HEK293 (cell line): ENCODE measurements around the gene EEF1A2.

Experiments used
- CTCF ChIA-PET: fragments of 350-600 bp; formaldehyde crosslinking; extraction: SDS; loops from one replicate; lab custom pipeline; 2021; ENCODE audit warnings: antibody characterized with exemption; lab: Yijun Ruan, JAX
- POLR2A ChIA-PET: fragments of 300-600 bp; formaldehyde crosslinking; extraction: SDS; loops from one replicate; lab custom pipeline; 2020; ENCODE audit warnings: antibody characterized with exemption, inconsistent platforms; lab: Yijun Ruan, JAX
- H3K27ac ChIP-seq: fragments of 200-500 bp; sonication (Bioruptor generic); 2 replicates; pipeline ENCODE4 v1.5.1; 2014; ENCODE audit warnings: low read depth, low read length, control low read depth, inconsistent platforms; ENCODE audit errors: extremely low read depth
- H3K36me3 ChIP-seq, 2 experiments: fragments of 200-500 bp in 1 of 2; sonication (Bioruptor generic) in 1 of 2; 1 replicate in 1 of 2; 2 replicates in 1 of 2; pipeline ENCODE4 v1.5.1; 2014 to 2017; ENCODE audit warnings: inconsistent platforms in 2 of 2, low read length in 2 of 2; ENCODE audit not compliant: control insufficient read depth in 2 of 2, insufficient read depth in 1 of 2
- H3K4me1 ChIP-seq: fragments of 200-500 bp; sonication (Bioruptor generic); 2 replicates; pipeline ENCODE4 v1.5.1; 2014; ENCODE audit warnings: mild to moderate bottlenecking, low read length, inconsistent platforms; ENCODE audit not compliant: control insufficient read depth, insufficient read depth
- H3K4me3 ChIP-seq: 2 replicates; pipeline ENCODE4 v1.5.1; 2011; ENCODE audit warnings: low read depth, mild to moderate bottlenecking, control low read depth, low read length, moderate library complexity
- H3K9me3 ChIP-seq: fragments of 200-500 bp; sonication (Bioruptor generic); 2 replicates; pipeline ENCODE4 v1.5.1; 2014; ENCODE audit warnings: low read depth, low read length, inconsistent platforms; ENCODE audit not compliant: control insufficient read depth, insufficient read depth
- CTCF ChIP-seq: fragments of 450-650 bp; formaldehyde crosslinking; IDR thresholded peaks from 2 replicates; pipeline ENCODE4 v1.5.1; 2016; ENCODE audit warnings: missing biosample characterization, missing genetic modification characterization
- GLIS2 ChIP-seq: fragments of 450-650 bp; formaldehyde crosslinking; IDR thresholded peaks from 2 replicates; pipeline ENCODE4 v1.5.1; 2016; ENCODE audit warnings: missing biosample characterization, missing genetic modification characterization
- KLF8 ChIP-seq: fragments of 450-650 bp; formaldehyde crosslinking; IDR thresholded peaks from 2 replicates; pipeline ENCODE4 v1.5.1; 2016; ENCODE audit warnings: missing biosample characterization, missing genetic modification characterization
- ZBTB48 ChIP-seq: fragments of 450-650 bp; formaldehyde crosslinking; IDR thresholded peaks from 2 replicates; pipeline ENCODE4 v1.5.1; 2016; ENCODE audit warnings: missing biosample characterization, missing genetic modification characterization
- ZBTB8A ChIP-seq: fragments of 450-650 bp; formaldehyde crosslinking; IDR thresholded peaks from 2 replicates; pipeline ENCODE4 v1.5.1; 2016; ENCODE audit warnings: missing biosample characterization, missing genetic modification characterization
- ZIC2 ChIP-seq: fragments of 450-650 bp; formaldehyde crosslinking; IDR thresholded peaks from 2 replicates; pipeline ENCODE4 v1.5.1; 2016; ENCODE audit warnings: missing biosample characterization, missing genetic modification characterization
- ZNF155 ChIP-seq: fragments of 450-650 bp; formaldehyde crosslinking; IDR thresholded peaks from 2 replicates; pipeline ENCODE4 v1.5.1; 2016; ENCODE audit warnings: missing biosample characterization, missing genetic modification characterization
- ZNF211 ChIP-seq: fragments of 450-650 bp; formaldehyde crosslinking; IDR thresholded peaks from 2 replicates; pipeline ENCODE4 v1.5.1; 2016; ENCODE audit warnings: low read depth, missing biosample characterization, missing genetic modification characterization
- ZNF274 ChIP-seq, 2 experiments: fragments of 200-500 bp in 1 of 2; fragments of 450-650 bp in 1 of 2; sonication (Bioruptor generic) in 1 of 2; formaldehyde crosslinking in 1 of 2; IDR thresholded peaks; 2 replicates each; pipeline versions ENCODE4 v1.5.1 to v1.6.1; 2014 to 2016; ENCODE audit warnings: borderline replicate concordance in 1 of 2, inconsistent platforms in 1 of 2, low read length in 1 of 2, missing biosample characterization in 1 of 2, missing genetic modification characterization in 1 of 2
- ZNF292 ChIP-seq: fragments of 450-650 bp; formaldehyde crosslinking; IDR thresholded peaks from 2 replicates; pipeline ENCODE4 v1.5.1; 2016; ENCODE audit warnings: low read depth, missing biosample characterization, missing genetic modification characterization, borderline replicate concordance
- ZNF311 ChIP-seq: fragments of 450-650 bp; formaldehyde crosslinking; IDR thresholded peaks from 2 replicates; pipeline ENCODE4 v1.5.1; 2017; ENCODE audit warnings: missing biosample characterization, missing genetic modification characterization, borderline replicate concordance
- ZNF362 ChIP-seq: fragments of 450-650 bp; formaldehyde crosslinking; IDR thresholded peaks from 2 replicates; pipeline ENCODE4 v1.5.1; 2016; ENCODE audit warnings: missing biosample characterization, missing genetic modification characterization
- ZNF530 ChIP-seq: fragments of 450-650 bp; formaldehyde crosslinking; IDR thresholded peaks from 2 replicates; pipeline ENCODE4 v1.5.1; 2016; ENCODE audit warnings: low read depth, missing biosample characterization, missing genetic modification characterization
- ZNF639 ChIP-seq: fragments of 450-650 bp; formaldehyde crosslinking; IDR thresholded peaks from 2 replicates; pipeline ENCODE4 v1.5.1; 2016; ENCODE audit warnings: missing biosample characterization, missing genetic modification characterization
- ZNF792 ChIP-seq: fragments of 450-650 bp; formaldehyde crosslinking; IDR thresholded peaks from 2 replicates; pipeline ENCODE4 v1.5.1; 2016; ENCODE audit warnings: missing biosample characterization, missing genetic modification characterization
- TF ChIP-seq, protein P1 (sequence below): fragments of 450-650 bp; formaldehyde crosslinking; IDR thresholded peaks from 2 replicates; pipeline ENCODE4 v1.5.1; 2016; ENCODE audit warnings: missing biosample characterization, missing genetic modification characterization, low read depth
- TF ChIP-seq, protein P2 (sequence below): fragments of 450-650 bp; formaldehyde crosslinking; IDR thresholded peaks from 2 replicates; pipeline ENCODE4 v1.5.1; 2016; ENCODE audit warnings: missing biosample characterization, missing genetic modification characterization, borderline replicate concordance

The EEF1A2 gene

GRCh38 chr20:63469713-63470101, 29.2 kb downstream of the EEF1A2 start:
- Histone ChIP-seq H3K27ac (no peak overlapping the region), H3K36me3 (no peaks in the 10 kb centered on the region), H3K9me3 (no peaks in the 10 kb centered on the region), H3K4me1 (peaks cover 3% of the 10 kb centered on the region), H3K4me3 (no peak overlapping the region)
- POLR2A ChIA-PET, result no interaction called here
- CTCF ChIA-PET, result interaction anchor here (0.5 to 1.6 kb wide), 2 partner anchors 35 to 625 kb away, joined by 4 read pairs; no protein-coding TSS in a partner anchor
- TF ChIP-seq ZNF292 (tag by site-specific recombination), result no peak
- TF ChIP-seq GLIS2, result 0 out of 2 replicates have a peak, but pooled peaks have one; percentile 35

GRCh38 chr20:63469019-63469712, 29.7 kb downstream of the EEF1A2 start:
- H3K9me3 ChIP-seq, result no peaks in the 10 kb centered on the region
- no peaks in the 10 kb centered on the region for H3K36me3 ChIP-seq
- no peak overlapping the region for H3K27ac ChIP-seq
- no peak overlapping the region for H3K4me3 ChIP-seq
- ChIA-PET POLR2A (no interaction called here), CTCF (no interaction called here)
- TF ChIP-seq ZNF274 (IDR thresholded peaks at IDR 0.05; ENCODE audit: low read length) (no peak), ZNF274 (tag by site-specific recombination; IDR thresholded peaks at IDR 0.05; ENCODE audit: borderline replicate concordance) (no peak), ZNF639 (tag by site-specific recombination) (no peak), CTCF (tag by site-specific recombination) (no peak), ZIC2 (tag by site-specific recombination) (peak; percentile 23; the same call in 1 of the 2 replicates), ZBTB8A (tag by site-specific recombination) (0 out of 2 replicates have a peak, but pooled peaks have one; percentile 13), KLF8 (no peak)
- TF ChIP-seq, protein P1, sequence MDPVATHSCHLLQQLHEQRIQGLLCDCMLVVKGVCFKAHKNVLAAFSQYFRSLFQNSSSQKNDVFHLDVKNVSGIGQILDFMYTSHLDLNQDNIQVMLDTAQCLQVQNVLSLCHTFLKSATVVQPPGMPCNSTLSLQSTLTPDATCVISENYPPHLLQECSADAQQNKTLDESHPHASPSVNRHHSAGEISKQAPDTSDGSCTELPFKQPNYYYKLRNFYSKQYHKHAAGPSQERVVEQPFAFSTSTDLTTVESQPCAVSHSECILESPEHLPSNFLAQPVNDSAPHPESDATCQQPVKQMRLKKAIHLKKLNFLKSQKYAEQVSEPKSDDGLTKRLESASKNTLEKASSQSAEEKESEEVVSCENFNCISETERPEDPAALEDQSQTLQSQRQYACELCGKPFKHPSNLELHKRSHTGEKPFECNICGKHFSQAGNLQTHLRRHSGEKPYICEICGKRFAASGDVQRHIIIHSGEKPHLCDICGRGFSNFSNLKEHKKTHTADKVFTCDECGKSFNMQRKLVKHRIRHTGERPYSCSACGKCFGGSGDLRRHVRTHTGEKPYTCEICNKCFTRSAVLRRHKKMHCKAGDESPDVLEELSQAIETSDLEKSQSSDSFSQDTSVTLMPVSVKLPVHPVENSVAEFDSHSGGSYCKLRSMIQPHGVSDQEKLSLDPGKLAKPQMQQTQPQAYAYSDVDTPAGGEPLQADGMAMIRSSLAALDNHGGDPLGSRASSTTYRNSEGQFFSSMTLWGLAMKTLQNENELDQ (tag by site-specific recombination), result no peak
- H3K4me1 ChIP-seq, result no peaks in the 10 kb centered on the region; the same call in 1 of the 2 replicates

DNA sequence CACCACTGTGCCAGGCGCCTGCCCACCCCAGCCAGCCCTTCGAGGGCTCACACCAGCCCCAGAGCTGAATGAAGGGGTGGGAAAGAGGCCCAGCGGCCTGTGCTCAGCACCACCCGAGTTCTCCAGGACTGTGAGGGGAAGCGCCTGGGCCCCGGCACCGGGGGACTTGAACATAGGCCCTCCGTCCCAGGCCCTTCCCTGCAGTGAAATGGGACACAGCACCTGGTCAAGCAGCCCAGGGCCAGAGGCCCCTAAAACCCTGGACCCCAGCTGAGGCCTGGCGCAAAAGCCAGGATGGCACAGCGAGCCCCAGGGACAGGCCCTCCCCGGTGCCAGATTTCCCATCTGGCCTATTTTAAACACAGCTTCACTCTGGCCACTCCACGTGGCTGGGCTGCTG, 30.5 kb downstream of the EEF1A2 start:
- no peak overlapping the region for H3K4me3 ChIP-seq
- ChIA-PET CTCF (no interaction called here), POLR2A (no interaction called here)
- no peaks in the 10 kb centered on the region for H3K36me3 ChIP-seq
- no peak overlapping the region for H3K27ac ChIP-seq
- H3K4me1 ChIP-seq, result no peaks in the 10 kb centered on the region; the same call in 1 of the 2 replicates
- no peaks in the 10 kb centered on the region for H3K9me3 ChIP-seq
- TF ChIP-seq ZNF530 (tag by site-specific recombination), result no peak
- TF ChIP-seq, protein P2, sequence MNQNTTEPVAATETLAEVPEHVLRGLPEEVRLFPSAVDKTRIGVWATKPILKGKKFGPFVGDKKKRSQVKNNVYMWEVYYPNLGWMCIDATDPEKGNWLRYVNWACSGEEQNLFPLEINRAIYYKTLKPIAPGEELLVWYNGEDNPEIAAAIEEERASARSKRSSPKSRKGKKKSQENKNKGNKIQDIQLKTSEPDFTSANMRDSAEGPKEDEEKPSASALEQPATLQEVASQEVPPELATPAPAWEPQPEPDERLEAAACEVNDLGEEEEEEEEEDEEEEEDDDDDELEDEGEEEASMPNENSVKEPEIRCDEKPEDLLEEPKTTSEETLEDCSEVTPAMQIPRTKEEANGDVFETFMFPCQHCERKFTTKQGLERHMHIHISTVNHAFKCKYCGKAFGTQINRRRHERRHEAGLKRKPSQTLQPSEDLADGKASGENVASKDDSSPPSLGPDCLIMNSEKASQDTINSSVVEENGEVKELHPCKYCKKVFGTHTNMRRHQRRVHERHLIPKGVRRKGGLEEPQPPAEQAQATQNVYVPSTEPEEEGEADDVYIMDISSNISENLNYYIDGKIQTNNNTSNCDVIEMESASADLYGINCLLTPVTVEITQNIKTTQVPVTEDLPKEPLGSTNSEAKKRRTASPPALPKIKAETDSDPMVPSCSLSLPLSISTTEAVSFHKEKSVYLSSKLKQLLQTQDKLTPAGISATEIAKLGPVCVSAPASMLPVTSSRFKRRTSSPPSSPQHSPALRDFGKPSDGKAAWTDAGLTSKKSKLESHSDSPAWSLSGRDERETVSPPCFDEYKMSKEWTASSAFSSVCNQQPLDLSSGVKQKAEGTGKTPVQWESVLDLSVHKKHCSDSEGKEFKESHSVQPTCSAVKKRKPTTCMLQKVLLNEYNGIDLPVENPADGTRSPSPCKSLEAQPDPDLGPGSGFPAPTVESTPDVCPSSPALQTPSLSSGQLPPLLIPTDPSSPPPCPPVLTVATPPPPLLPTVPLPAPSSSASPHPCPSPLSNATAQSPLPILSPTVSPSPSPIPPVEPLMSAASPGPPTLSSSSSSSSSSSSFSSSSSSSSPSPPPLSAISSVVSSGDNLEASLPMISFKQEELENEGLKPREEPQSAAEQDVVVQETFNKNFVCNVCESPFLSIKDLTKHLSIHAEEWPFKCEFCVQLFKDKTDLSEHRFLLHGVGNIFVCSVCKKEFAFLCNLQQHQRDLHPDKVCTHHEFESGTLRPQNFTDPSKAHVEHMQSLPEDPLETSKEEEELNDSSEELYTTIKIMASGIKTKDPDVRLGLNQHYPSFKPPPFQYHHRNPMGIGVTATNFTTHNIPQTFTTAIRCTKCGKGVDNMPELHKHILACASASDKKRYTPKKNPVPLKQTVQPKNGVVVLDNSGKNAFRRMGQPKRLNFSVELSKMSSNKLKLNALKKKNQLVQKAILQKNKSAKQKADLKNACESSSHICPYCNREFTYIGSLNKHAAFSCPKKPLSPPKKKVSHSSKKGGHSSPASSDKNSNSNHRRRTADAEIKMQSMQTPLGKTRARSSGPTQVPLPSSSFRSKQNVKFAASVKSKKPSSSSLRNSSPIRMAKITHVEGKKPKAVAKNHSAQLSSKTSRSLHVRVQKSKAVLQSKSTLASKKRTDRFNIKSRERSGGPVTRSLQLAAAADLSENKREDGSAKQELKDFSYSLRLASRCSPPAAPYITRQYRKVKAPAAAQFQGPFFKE (tag by site-specific recombination), result no peak
- no peak for TF ChIP-seq ZNF362 (tag by site-specific recombination)
- no peak for TF ChIP-seq ZNF792 (tag by site-specific recombination)
- TF ChIP-seq ZNF155 (tag by site-specific recombination), result no peak
- no peak for TF ChIP-seq ZNF311 (tag by site-specific recombination)
- no peak for TF ChIP-seq ZBTB48 (tag by site-specific recombination)
- no peak for TF ChIP-seq ZNF211 (tag by site-specific recombination)
